NCI-H774 (cell line): ENCODE measurements around the gene PPP1R36.
"Not testable (repeated sequence)": the region's sequence is repeated elsewhere in the genome, so short reads cannot be mapped to it uniquely, and the experiment has no call there.

Experiments
- DNase-seq: peaks from one replicate; lab custom pipeline; 2025; lab: John Stamatoyannopoulos, UW

The PPP1R36 gene

GRCh38 chr14:64549791-64550620, at the start of gene PPP1R36:
Gene PPP1R36 (plus strand): TSS chr14:64549961. CDS start chr14:64549998, 37 bp downstream.
- DNase-seq, result peak; percentile 39

GRCh38 chr14:64500088-64500487, 49.7 kb upstream of the PPP1R36 start:
- no peak for DNase-seq

GRCh38 chr14:64501411-64502171, 48.2 kb upstream of the PPP1R36 start:
- no peak for DNase-seq

GRCh38 chr14:64502456-64502855, 47.3 kb upstream of the PPP1R36 start:
- DNase-seq, result no peak

DNA sequence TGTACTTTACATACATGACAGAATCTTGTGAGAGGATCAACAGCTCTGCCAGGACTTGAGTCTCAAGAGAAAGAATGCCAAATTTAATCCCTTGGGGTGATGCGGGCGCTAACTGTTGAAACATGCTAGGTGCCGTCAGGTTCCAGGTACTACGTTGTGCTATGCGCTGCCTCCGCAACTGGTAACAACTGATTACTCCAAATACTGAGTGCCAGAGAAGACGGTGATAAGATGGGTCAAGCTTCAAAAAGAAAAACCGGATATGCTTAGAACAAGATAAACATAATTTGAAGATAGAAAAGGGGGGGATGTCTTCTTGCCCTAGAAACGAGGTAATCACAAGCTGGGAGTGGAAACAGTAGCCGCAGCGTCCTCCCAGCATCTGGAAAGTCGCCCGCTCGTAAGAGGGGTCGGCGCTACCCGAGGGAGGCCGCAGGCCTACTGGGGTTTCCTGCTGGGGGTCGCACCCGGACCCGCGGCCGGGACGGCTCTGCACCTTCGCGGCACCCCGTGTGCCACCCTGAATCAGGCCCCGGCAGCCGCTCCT, 46.8 kb upstream of the PPP1R36 start:
- no peak for DNase-seq

- DNase-seq, result peak; percentile 73
Observed at GRCh38 chr14:64503434-64504309, 46.1 kb upstream of the PPP1R36 start, which contains the start of gene ZBTB25. Gene ZBTB25 (minus strand): TSS chr14:64503838. CDS start chr14:64490533, 13,305 bp downstream.

GRCh38 chr14:64504310-64504896, 45.4 kb upstream of the PPP1R36 start, which contains the start of gene ZBTB1:
Gene ZBTB1 (plus strand): TSS chr14:64504770. CDS start chr14:64521505, 16,735 bp downstream.
- DNase-seq, result peak; percentile 73

GRCh38 chr14:64504897-64505794, 44.6 kb upstream of the PPP1R36 start:
- peak; percentile 28 for DNase-seq

- DNase-seq, result no peak
Observed at GRCh38 chr14:64506721-64507120, 43.0 kb upstream of the PPP1R36 start.

- DNase-seq, result no peak
Observed at GRCh38 chr14:64507376-64508156, 42.2 kb upstream of the PPP1R36 start.

GRCh38 chr14:64508215-64508776, 41.5 kb upstream of the PPP1R36 start:
- no peak for DNase-seq

DNA sequence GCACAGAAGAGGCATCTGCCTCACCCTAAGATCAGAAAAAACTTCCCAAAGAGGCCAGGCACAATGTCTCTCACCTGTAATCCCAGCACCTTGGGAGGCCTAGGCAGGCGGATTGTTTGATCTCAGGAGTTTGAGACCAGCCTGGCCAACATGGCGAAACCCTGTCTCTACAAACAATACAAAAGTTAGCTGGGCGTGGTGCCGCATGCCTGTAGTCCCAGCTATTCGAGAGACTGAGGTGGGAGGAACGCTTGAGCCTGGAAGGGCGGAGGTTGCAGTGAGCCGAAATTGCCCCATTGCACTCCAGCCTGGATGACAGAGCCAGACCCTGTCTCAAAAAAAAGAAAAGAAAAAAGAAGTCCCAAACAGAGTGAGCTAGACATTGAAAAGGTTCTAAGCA, 40.7 kb upstream of the PPP1R36 start:
- DNase-seq, result no peak

DNA sequence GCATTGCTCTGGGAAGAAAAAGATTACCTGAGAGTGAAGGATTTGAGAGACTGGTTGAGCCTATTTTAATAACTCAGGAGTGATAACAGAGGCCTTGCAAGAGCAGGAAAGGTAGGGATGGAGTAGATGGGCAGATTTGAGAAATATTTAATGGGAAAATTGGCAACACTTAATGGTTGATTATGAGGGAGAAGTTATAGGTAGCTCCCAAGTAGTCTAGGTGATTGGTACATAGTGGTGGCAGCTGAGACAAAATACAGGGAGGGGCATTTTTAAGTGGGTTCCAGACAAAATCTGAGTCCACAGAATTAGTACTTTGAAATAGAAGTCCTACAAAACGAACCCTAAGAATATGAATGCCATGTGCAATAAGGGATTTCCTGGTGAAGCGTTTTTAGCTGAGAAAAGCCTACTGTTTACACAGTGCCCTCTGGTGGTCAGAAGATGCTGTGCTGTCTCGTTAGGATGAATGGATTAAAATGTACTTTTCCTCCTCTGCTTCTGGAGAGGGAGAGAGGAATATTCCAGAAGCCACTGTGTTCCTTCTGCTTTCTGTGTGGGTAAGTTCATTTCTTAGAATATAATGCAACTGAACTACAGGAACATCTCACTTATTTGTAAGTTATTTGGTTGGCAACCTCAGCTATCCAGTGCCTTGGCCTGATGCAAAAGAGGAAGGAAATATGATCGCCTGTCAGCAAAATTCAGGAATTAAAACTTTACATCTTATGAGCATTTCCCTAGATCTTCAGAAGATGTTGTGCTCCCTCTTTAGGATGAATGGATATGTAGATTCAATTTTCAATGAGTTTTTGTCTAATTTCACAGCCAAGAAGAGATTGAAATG, 38.7 kb upstream of the PPP1R36 start:
- peak; percentile 6 for DNase-seq

DNA sequence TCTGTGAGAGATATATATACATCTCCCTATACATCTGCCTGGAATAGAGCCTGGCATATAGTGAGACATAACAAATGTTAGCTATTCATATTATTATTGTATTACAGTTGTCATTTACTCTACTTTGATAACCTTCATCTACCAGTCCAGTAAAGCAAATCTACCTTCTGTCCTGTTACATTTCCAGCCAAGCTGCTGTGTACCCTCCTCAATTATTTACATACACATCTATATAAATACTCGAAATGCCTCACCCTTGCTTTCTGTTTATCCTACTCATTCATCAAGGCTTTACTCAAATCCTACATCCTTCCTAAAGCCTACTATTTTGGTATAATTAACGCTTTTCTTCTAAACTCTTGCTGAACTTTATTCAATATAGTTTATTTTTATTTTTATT, 36.5 kb upstream of the PPP1R36 start:
- DNase-seq, result no peak

- no peak for DNase-seq
Observed at GRCh38 chr14:64515053-64515452, 34.7 kb upstream of the PPP1R36 start.

DNA sequence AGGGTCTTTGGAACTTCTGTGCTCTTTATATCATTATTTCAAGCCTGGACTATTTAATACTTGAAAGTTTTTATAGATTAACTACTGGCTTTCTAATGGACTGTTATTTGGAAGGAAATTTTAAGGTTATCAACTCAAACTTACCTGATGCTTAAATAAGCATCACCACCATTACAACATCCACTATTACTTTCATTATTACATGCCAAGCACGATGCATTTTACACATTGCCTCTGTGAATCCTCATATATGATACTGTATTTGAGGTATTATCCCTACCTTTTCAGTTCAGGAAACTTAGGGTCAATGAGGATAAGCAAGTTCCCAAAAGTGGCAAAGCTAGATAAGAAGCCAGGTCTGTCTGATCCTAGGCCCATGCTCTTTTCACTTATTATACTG, 32.8 kb upstream of the PPP1R36 start:
- DNase-seq, result no peak

DNA sequence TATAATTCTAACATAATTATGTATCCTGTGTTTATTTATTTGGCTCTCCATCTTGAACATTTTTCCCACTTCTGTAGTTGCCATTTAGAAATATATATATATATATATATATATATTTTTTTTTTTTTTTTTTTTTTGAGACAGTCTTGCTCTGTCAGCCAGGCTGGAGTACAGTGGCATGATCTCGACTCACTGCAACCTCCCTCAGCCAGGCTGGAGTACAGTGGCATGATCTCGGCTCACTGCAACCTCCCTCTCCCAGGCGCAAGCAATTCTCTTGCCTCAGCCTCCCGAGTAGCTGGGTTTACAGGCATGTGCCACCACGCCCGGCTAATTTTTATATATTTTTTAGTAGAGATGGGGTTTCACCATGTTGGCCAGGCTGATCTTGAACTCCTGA, 32.1 kb upstream of the PPP1R36 start:
- DNase-seq, result not testable (repeated sequence)

DNA sequence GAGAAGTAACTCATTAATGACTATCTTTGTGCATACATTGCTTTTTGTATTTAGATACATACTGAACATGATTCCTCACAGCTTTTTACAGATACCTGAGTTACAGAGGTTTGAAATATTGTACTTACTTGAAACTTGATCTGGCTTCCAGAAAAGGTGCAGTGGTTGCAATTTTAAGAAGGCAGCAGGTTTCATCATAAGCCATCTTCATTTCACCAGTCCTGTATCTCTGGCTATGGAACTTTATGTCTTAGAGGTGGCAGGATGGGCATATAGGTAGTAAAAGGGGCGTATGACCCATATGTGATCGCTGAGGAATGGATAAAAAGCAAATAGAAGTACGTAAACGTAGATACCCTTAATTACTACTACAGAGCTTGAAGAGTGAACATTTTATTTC, 31.5 kb upstream of the PPP1R36 start:
- DNase-seq, result no peak
